ENCODE data around the gene LACTB.

LACTB gene

DNA sequence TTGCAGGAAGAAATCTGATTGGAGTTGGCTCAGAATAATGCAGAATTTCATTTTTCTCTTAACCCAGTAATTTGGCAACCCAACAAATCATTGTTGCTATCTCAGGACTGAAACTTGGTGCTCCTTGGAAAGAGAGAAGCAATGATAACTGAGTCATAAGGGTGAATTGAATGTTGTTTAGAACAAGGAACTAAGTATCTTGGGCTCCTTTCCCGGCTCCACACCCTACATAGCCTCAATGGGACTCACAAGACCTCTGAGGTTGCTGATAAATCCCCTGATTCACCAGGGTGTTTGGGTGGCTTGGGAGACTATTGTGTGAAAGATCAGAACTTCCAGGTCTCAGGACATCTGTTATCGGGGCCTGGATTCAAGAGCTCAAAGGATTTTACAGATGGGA lies 60.0 kb downstream of the LACTB start:
- DNase-seq = no peak

DNA sequence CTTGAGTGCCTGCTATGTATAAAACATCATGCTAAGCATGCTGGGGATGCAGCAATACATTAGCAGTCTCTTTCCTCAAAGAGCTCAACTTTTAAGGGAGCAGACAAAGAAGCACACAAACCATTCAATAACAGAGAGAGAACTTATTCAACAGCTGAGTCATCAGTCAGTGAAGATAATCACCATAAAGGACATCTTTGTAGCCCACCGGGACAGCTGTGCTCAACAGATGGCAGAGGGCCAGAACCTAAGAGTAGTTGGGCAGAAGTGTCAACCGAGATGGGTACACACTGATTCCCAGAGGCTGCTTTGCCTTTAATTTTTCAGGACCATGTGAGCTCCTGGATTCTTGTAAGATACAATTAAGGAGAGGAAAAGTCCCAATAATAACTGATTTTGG lies 63.5 kb downstream of the LACTB start:
- DNase-seq = no peak

DNA sequence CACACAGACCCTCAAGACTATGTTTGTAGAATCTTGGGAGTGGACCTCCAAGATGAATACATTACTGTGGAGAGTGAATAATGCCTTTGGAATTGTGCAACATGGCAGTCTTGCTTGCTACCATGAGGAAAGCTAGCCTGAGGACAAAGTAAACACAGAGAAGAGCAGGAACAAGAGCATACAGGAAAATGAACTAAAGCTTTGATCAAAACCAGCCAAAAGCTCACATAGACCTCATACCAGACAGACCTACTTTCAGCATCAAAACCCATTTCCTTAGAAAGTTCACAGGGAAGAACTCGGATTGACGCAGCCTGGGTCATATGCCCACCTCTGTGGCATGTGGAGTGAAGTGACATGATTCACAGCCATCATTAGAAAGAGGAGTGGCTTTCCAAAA lies 64.4 kb downstream of the LACTB start:
- no peak for DNase-seq

DNA sequence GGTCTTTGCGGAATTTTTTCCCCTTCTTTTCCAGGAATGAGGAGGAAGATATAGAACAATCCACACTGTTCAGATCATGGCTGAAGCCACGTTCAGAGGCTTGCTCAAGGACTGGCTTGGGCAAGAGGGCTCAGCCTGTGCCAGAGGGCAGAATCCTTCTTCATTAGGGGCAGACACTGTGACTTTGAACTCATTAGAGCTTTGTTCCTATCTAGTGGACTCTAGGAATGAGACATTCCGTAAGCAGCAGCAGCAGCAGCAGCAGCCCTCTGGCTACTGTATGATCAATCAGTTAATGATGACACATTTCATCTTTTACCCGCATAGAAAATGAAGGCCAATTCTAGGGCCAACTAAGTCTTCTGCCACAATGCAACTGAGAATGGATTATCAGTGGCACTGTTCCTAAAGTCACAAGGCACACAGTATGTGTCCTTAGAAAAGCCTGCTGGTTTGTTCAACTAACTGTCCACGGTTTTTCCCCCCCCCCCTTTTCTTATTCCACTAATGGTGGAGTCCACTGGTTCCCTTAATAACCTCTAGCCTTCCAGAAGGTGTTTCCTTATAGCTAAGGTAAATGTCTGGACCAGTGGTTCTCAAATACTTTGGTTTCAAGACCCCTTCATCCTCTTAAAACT lies 66.0 kb downstream of the LACTB start:
- no peak for DNase-seq

DNA sequence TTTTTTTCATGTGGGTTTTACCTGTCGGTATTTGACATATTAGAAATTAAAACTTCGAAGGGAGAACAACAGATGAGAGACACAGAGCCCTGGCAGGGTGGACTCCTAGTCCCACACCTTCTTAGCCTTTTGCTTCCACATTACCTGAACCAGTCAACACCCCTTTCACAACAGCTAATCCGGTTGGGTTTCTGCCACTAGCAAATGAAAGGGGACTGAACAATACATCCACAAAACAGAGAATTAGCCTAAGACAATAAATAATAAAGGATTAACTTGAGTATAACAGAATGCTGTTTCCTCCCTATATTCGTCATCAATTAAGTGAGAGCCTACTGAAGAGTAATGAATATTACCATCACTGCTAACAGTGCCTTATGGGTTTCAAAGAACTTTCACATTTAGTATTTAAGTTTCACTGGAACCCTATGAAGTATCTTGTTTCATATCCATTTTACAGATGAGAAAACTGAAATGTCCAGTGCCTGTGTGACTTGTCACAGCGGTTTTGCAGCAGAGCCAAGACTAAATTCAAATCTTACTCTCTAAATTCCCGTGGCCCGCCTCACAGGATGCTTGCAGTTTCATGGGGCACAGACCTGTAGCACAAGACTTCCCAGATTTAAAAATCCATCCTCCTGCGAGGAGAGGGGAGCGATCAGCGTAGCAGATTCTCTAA lies 66.7 kb downstream of the LACTB start:
- DNase-seq = no peak

DNA sequence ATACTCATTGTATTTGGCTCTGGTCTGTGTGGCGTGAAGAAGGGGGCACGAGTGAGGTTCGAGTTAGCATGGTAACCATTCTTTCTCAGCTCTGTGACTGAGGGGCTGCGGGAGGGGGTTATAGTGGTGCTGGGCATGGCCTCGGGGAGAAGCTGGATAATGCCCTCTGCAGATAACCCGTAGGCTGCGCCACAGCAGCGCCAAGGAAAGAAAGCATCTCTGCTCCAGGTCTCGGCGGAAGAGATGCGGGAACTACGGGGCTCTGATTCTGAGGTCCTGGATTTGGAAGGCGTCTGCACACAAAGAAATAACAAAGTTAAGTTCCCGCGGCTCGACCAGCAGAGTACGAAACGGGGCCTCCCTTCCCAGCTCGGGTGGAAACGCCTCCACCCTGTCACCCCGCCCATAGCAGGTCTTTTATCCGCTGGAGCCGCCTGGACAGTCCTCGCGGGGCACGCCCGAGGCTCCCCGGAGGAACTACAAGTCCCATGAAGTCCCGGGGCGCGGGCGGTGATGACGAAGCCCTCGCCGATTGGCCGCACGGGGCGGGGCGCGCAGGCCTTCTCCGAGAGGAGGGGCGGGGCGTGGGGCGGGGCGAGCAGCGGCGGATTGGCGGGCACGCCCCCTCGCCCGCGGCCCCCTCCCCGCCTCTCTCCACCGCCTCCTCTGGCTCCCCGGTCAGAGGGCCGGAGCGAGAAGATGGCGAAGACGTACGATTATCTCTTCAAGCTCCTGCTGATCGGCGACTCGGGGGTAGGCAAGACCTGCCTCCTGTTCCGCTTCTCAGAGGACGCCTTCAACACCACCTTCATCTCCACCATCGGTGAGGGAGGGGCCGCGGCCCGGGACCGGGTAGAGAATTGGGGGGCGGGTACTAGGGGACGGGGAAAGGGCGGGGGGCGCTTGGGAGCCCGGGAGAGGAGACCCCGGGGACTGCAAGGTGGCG lies 67.5 kb downstream of the LACTB start, which contains the start of gene RAB8B:
Gene RAB8B (plus strand): TSS at position 681 of the 946 bp plus-strand sequence. CDS start 19 bp downstream, at position 700.
- DNase-seq = peak; percentile 53

DNA sequence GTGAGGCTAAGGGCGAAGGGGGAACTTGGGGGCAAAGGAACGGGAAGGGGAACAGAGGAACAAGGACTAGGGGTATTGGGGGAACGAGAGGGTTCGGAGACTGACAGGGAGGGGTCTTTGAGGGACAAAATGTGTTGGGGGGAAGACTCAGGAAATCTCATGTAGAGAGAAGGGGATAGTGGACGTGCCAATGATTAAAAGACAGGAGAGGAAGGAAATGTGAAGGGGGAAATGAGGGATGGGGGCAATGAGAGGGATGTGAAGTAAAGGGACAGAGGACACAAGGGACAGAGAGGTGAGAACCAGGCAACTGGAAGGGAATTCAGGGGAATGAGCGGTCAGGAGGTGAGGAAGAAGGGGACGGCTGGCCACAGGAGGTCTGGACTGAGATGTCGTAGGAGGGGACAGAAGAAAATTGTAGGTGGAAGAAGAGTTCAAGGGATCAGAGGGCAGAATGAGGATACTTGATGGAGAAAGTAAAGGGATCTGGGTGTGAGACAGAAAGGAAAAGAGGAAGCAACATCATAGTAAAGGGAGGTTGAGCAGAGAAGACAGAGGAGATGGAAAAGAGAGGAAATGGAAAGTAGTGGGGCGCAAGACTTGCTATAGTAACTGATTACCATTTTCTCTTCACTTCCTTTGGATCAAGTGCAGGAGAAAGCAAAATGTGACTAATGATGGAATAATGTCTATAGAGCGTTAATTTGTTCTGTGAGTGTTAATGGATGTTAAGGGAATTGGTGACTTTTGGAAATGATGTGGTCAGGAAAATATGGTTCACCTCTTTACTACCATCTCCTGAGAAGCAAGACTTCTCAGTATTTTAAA lies 68.5 kb downstream of the LACTB start:
- no peak for DNase-seq

DNA sequence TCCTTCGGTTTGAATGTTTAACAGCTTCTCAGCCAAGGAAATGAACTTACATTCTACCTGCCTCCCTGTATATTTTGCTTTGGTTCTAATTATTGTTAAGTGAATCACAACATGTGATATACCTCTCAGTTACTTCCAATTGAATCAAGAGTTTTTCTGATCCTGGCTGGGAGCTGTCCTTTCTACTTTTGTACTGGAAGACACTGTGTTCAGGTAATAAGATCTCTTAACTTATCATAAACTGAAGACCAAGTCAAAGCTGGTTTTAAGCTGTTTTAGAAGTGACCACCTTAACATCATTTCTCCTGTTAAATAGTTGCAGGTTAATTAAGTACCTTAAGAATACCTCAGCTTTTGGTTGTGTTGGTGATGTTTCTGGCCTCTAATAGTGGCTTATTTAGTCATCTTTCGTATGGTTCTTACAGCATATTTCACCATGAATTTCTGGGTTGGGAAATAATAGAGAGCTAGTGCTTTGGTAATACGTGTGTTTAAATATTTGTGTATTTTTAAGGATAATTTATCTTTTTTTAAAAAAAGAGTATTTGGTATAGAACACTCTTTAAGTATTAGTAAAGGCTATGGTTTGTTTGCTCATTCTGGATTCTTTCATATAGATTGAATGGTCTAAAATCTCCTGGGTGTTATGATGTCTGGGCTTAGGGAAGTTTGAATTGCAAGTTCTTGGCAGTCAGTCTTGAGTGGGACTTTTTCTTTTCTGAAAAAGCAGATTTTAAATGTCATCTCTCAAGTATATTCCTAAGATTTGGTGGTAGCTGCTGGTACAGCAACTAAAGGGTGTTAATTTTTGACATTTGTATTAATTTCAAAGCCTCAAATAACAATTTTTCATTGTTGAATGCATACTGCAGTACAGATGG lies 69.3 kb downstream of the LACTB start:
- no peak for DNase-seq

Data from DMS79 treated with DMSO at 0.1 percent for 48 hours (cell line).